ENCODE results near the gene SNX3. TPM values are rescaled to one million over a fixed set of nuclear protein-coding genes. Genes with fewer than 3 reads are reported as not detected.
"Not testable (repeated sequence)": the region's sequence is repeated elsewhere in the genome, so short reads cannot be mapped to it uniquely, and the experiment has no call there.

SNX3 gene
- total RNA-seq, 1 experiment from 2014 or later: 104 TPM

GRCh38 chr6:108277295-108277694, 16.5 kb upstream of the SNX3 start:
- H3K27ac ChIP-seq (ENCODE audit: low read depth, low read length, poor library complexity, severe bottlenecking): no peak overlapping the region
- TF ChIP-seq EZH2 (IDR thresholded peaks at IDR 0.05; ENCODE audit: borderline replicate concordance, low read depth, low read length, poor library complexity, severe bottlenecking): no peak
- no peak for TF ChIP-seq CTCF (conservative IDR thresholded peaks at IDR 0.05; ENCODE audit: low read depth, low read length)
- H3K36me3 ChIP-seq (ENCODE audit: insufficient read depth, low read length, poor library complexity, severe bottlenecking): no peaks in the 10 kb centered on the region
- H3K9me3 ChIP-seq (ENCODE audit: low read depth, low read length, poor library complexity, severe bottlenecking): no peaks in the 10 kb centered on the region
- intact Hi-C loops (cut with micrococcal nuclease; ENCODE audit: unreplicated experiment): no loop called here
- no peaks in the 10 kb centered on the region for H3K4me1 ChIP-seq (ENCODE audit: insufficient read depth, low read length, poor library complexity, severe bottlenecking)
- DNase-seq (ENCODE audit: low spot score): no peak
- POLR2A ChIA-PET (ENCODE audit: low non-redundant PET): no interaction called here
- BruUV-seq (replicated peaks): no TSS peak
- H3K4me3 ChIP-seq (ENCODE audit: low read depth, low read length, poor library complexity, severe bottlenecking): no peak overlapping the region
- H3K27me3 ChIP-seq (replicated peaks; ENCODE audit: insufficient read depth, low read depth, low read length, poor library complexity): no peaks in the 10 kb centered on the region
- CTCF ChIA-PET: no interaction called here

- Histone ChIP-seq H3K36me3 (ENCODE audit: insufficient read depth, low read length, poor library complexity, severe bottlenecking) (no peaks in the 10 kb centered on the region), H3K9me3 (ENCODE audit: low read depth, low read length, poor library complexity, severe bottlenecking) (no peaks in the 10 kb centered on the region), H3K4me3 (ENCODE audit: low read depth, low read length, poor library complexity, severe bottlenecking) (no peak overlapping the region), H3K4me1 (ENCODE audit: insufficient read depth, low read length, poor library complexity, severe bottlenecking) (no peaks in the 10 kb centered on the region), H3K27me3 (replicated peaks; ENCODE audit: insufficient read depth, low read depth, low read length, poor library complexity) (no peaks in the 10 kb centered on the region), H3K27ac (ENCODE audit: low read depth, low read length, poor library complexity, severe bottlenecking) (no peak overlapping the region)
- intact Hi-C loops (cut with micrococcal nuclease; ENCODE audit: unreplicated experiment): no loop called here
- ChIA-PET CTCF (no interaction called here), POLR2A (ENCODE audit: low non-redundant PET) (no interaction called here)
- TF ChIP-seq EZH2 (IDR thresholded peaks at IDR 0.05; ENCODE audit: borderline replicate concordance, low read depth, low read length, poor library complexity, severe bottlenecking) (no peak), CTCF (conservative IDR thresholded peaks at IDR 0.05; ENCODE audit: low read depth, low read length) (no peak)
- no TSS peak for BruUV-seq (replicated peaks)
- no peak for DNase-seq (ENCODE audit: low spot score)
Observed at GRCh38 chr6:108275976-108276375, 15.1 kb upstream of the SNX3 start.

- intact Hi-C loops (cut with micrococcal nuclease; ENCODE audit: unreplicated experiment): no loop called here
- Histone ChIP-seq H3K9me3 (ENCODE audit: low read depth, low read length, poor library complexity, severe bottlenecking) (no peaks in the 10 kb centered on the region), H3K27ac (ENCODE audit: low read depth, low read length, poor library complexity, severe bottlenecking) (no peak overlapping the region), H3K4me1 (ENCODE audit: insufficient read depth, low read length, poor library complexity, severe bottlenecking) (no peaks in the 10 kb centered on the region), H3K36me3 (ENCODE audit: insufficient read depth, low read length, poor library complexity, severe bottlenecking) (no peaks in the 10 kb centered on the region), H3K27me3 (replicated peaks; ENCODE audit: insufficient read depth, low read depth, low read length, poor library complexity) (no peaks in the 10 kb centered on the region), H3K4me3 (ENCODE audit: low read depth, low read length, poor library complexity, severe bottlenecking) (no peak overlapping the region)
- no peak for TF ChIP-seq CTCF (conservative IDR thresholded peaks at IDR 0.05; ENCODE audit: low read depth, low read length)
- no peak for TF ChIP-seq EZH2 (IDR thresholded peaks at IDR 0.05; ENCODE audit: borderline replicate concordance, low read depth, low read length, poor library complexity, severe bottlenecking)
- DNase-seq (ENCODE audit: low spot score): no peak
- BruUV-seq (replicated peaks): no TSS peak
- POLR2A ChIA-PET (ENCODE audit: low non-redundant PET): no interaction called here
- CTCF ChIA-PET: no interaction called here
Observed at GRCh38 chr6:108274546-108274945, 13.7 kb upstream of the SNX3 start.

GRCh38 chr6:108269955-108270354, 9.1 kb upstream of the SNX3 start:
- intact Hi-C loops (cut with micrococcal nuclease; ENCODE audit: unreplicated experiment); POLR2A ChIA-PET (ENCODE audit: low non-redundant PET); DNase-seq (ENCODE audit: low spot score): not testable (repeated sequence)

More at GRCh38 chr6:108269955-108270354, 9.1 kb upstream of the SNX3 start:
- H3K36me3 ChIP-seq (ENCODE audit: insufficient read depth, low read length, poor library complexity, severe bottlenecking); H3K9me3 ChIP-seq (ENCODE audit: low read depth, low read length, poor library complexity, severe bottlenecking); CTCF ChIA-PET; H3K27ac ChIP-seq (ENCODE audit: low read depth, low read length, poor library complexity, severe bottlenecking); BruUV-seq (replicated peaks); H3K4me3 ChIP-seq (ENCODE audit: low read depth, low read length, poor library complexity, severe bottlenecking); H3K27me3 ChIP-seq (replicated peaks; ENCODE audit: insufficient read depth, low read depth, low read length, poor library complexity); H3K4me1 ChIP-seq (ENCODE audit: insufficient read depth, low read length, poor library complexity, severe bottlenecking): not testable (repeated sequence)

All from A673 (cell line).